ENCODE data around the gene COLEC12. TPM values are rescaled to one million over a fixed set of nuclear protein-coding genes. Genes with fewer than 3 reads are reported as not detected.
A peak's percentile ranks its signal among the peaks of the same experiment; 100 is the strongest.

Gene COLEC12
- total RNA-seq, 1 experiment from 2014 or later, result not detected

GRCh38 chr18:286515-287310 is 213.8 kb downstream of the COLEC12 start:
- BruUV-seq (replicated peaks), result no TSS peak
- Histone ChIP-seq H3K9me3 (ENCODE audit: insufficient read depth, low read depth) (0 out of 2 replicates have a peak, but pooled peaks cover 3% of the 10 kb centered on the region), H3K4me3 (no peak overlapping the region)

GRCh38 chr18:285817-286216 is 214.7 kb downstream of the COLEC12 start:
- no peaks in the 10 kb centered on the region for H3K9me2 ChIP-seq (ENCODE audit: insufficient read depth)

More at GRCh38 chr18:286515-287310, 213.8 kb downstream of the COLEC12 start:
- no peaks in the 10 kb centered on the region for H3F3A ChIP-seq (ENCODE audit: insufficient read depth, low read depth)
- H3K4me2 ChIP-seq, result no peak overlapping the region
- no peak overlapping the region for H2AFZ ChIP-seq
- no peak for DNase-seq
- intact Hi-C loops (cut with micrococcal nuclease; ENCODE audit: unreplicated experiment), result loop anchor here (5.0 kb wide), 1 partner anchor 331 kb away; no protein-coding TSS in a partner anchor
- H3K79me2 ChIP-seq (ENCODE audit: low read depth), result no peaks in the 10 kb centered on the region
- H3K27me3 ChIP-seq (ENCODE audit: insufficient read depth, low read depth), result peaks cover 79% of the 10 kb centered on the region
- ChIA-PET CTCF (no interaction called here), POLR2A (ENCODE audit: unreplicated experiment) (interaction anchor here (0.7 kb wide), 1 partner anchor 56 kb away, joined by 3 read pairs; no protein-coding TSS in a partner anchor)
- no peaks in the 10 kb centered on the region for H3K4me1 ChIP-seq (replicated peaks; ENCODE audit: insufficient read depth)
- peak; percentile 46 for TF ChIP-seq CTCF (conservative IDR thresholded peaks at IDR 0.05)
- TF ChIP-seq EZH2 (IDR thresholded peaks at IDR 0.05; ENCODE audit: low read depth), result no peak
- H3K9me2 ChIP-seq (ENCODE audit: insufficient read depth), result no peaks in the 10 kb centered on the region
- H4K20me1 ChIP-seq (ENCODE audit: insufficient read depth), result no peaks in the 10 kb centered on the region
- no peak overlapping the region for H3K27ac ChIP-seq
- H3K36me3 ChIP-seq (ENCODE audit: low read depth), result no peaks in the 10 kb centered on the region

GRCh38 chr18:275486-275885 is 225.0 kb downstream of the COLEC12 start:
- ChIA-PET CTCF (no interaction called here), POLR2A (ENCODE audit: unreplicated experiment) (no interaction called here)
- intact Hi-C loops (cut with micrococcal nuclease; ENCODE audit: unreplicated experiment), result no loop called here
- Histone ChIP-seq H3K4me2 (no peak overlapping the region), H3K9me2 (ENCODE audit: insufficient read depth) (no peaks in the 10 kb centered on the region), H3K79me2 (ENCODE audit: low read depth) (no peaks in the 10 kb centered on the region), H3F3A (ENCODE audit: insufficient read depth, low read depth) (no peaks in the 10 kb centered on the region), H3K27ac (no peak overlapping the region), H3K4me3 (no peak overlapping the region), H3K27me3 (ENCODE audit: insufficient read depth, low read depth) (peaks cover 5% of the 10 kb centered on the region; the same call in 1 of the 2 replicates), H4K20me1 (ENCODE audit: insufficient read depth) (no peaks in the 10 kb centered on the region), H3K9me3 (ENCODE audit: insufficient read depth, low read depth) (no peaks in the 10 kb centered on the region; the same call in 1 of the 2 replicates), H3K36me3 (ENCODE audit: low read depth) (no peaks in the 10 kb centered on the region), H2AFZ (no peak overlapping the region), H3K4me1 (replicated peaks; ENCODE audit: insufficient read depth) (no peaks in the 10 kb centered on the region)
- BruUV-seq (replicated peaks), result no TSS peak
- no peak for DNase-seq
- TF ChIP-seq EZH2 (IDR thresholded peaks at IDR 0.05; ENCODE audit: low read depth) (no peak), CTCF (conservative IDR thresholded peaks at IDR 0.05) (no peak)

More at GRCh38 chr18:285817-286216, 214.7 kb downstream of the COLEC12 start:
- ChIA-PET POLR2A (ENCODE audit: unreplicated experiment) (no interaction called here), CTCF (no interaction called here)
- intact Hi-C loops (cut with micrococcal nuclease; ENCODE audit: unreplicated experiment), result loop anchor here (5.0 kb wide), 1 partner anchor 331 kb away; no protein-coding TSS in a partner anchor
- no peaks in the 10 kb centered on the region for H4K20me1 ChIP-seq (ENCODE audit: insufficient read depth)
- no peaks in the 10 kb centered on the region for H3F3A ChIP-seq (ENCODE audit: insufficient read depth, low read depth)
- no peak overlapping the region for H3K4me3 ChIP-seq
- BruUV-seq (replicated peaks), result no TSS peak
- peaks cover 79% of the 10 kb centered on the region for H3K27me3 ChIP-seq (ENCODE audit: insufficient read depth, low read depth)
- TF ChIP-seq CTCF (conservative IDR thresholded peaks at IDR 0.05), result no peak
- no peak for TF ChIP-seq EZH2 (IDR thresholded peaks at IDR 0.05; ENCODE audit: low read depth)
- no peaks in the 10 kb centered on the region for H3K4me1 ChIP-seq (replicated peaks; ENCODE audit: insufficient read depth)
- H3K79me2 ChIP-seq (ENCODE audit: low read depth), result no peaks in the 10 kb centered on the region
- 0 out of 2 replicates have a peak, but pooled peaks cover 3% of the 10 kb centered on the region for H3K9me3 ChIP-seq (ENCODE audit: insufficient read depth, low read depth)
- no peak overlapping the region for H3K27ac ChIP-seq
- no peak overlapping the region for H3K4me2 ChIP-seq
- H3K36me3 ChIP-seq (ENCODE audit: low read depth), result no peaks in the 10 kb centered on the region
- no peak for DNase-seq
- H2AFZ ChIP-seq, result no peak overlapping the region
